HG02759 (cell line): ENCODE data around the gene ADK.
"Not testable (repeated sequence)": the region's sequence is repeated elsewhere in the genome, so short reads cannot be mapped to it uniquely, and the experiment has no call there.

Experiments used
- ATAC-seq: cut with Tn5 transposase; IDR thresholded peaks from one replicate; pipeline ENCODE4 v1.9.1; 2021; ENCODE audit warnings: mild to moderate bottlenecking, moderate library complexity; ENCODE audit not compliant: unreplicated experiment

ADK gene

GRCh38 chr10:74337330-74338016 lies 186.5 kb downstream of the ADK start:
- no peak for ATAC-seq

- no peak for ATAC-seq
These were observed 192.0 kb downstream of the ADK start for GRCh38 chr10:74342991-74343390.

GRCh38 chr10:74343804-74344203 lies 192.8 kb downstream of the ADK start:
- no peak for ATAC-seq

GRCh38 chr10:74344306-74344705 lies 193.3 kb downstream of the ADK start:
- ATAC-seq, result no peak

- no peak for ATAC-seq
These were observed 196.5 kb downstream of the ADK start for GRCh38 chr10:74347522-74347921.

- not testable (repeated sequence) for ATAC-seq
These were observed 202.0 kb downstream of the ADK start for GRCh38 chr10:74353021-74353420.

- no peak for ATAC-seq
These were observed 210.7 kb downstream of the ADK start for GRCh38 chr10:74361678-74362077.

- ATAC-seq, result no peak
These were observed 212.7 kb downstream of the ADK start for GRCh38 chr10:74363727-74364126.

GRCh38 chr10:74365109-74365508 lies 214.1 kb downstream of the ADK start:
- no peak for ATAC-seq

GRCh38 chr10:74371696-74372095 lies 220.7 kb downstream of the ADK start:
- ATAC-seq, result no peak

GRCh38 chr10:74373059-74373458 lies 222.0 kb downstream of the ADK start:
- no peak for ATAC-seq

GRCh38 chr10:74377476-74377875 lies 226.5 kb downstream of the ADK start:
- no peak for ATAC-seq

GRCh38 chr10:74379474-74379873 lies 228.5 kb downstream of the ADK start:
- ATAC-seq, result no peak

- no peak for ATAC-seq
These were observed 229.8 kb downstream of the ADK start for GRCh38 chr10:74380795-74381194.

- no peak for ATAC-seq
These were observed 230.4 kb downstream of the ADK start for GRCh38 chr10:74381291-74381853.

GRCh38 chr10:74382663-74383062 lies 231.6 kb downstream of the ADK start:
- no peak for ATAC-seq

- no peak for ATAC-seq
These were observed 232.6 kb downstream of the ADK start for GRCh38 chr10:74383642-74384041.

GRCh38 chr10:74384615-74385183 lies 233.7 kb downstream of the ADK start:
- no peak for ATAC-seq

GRCh38 chr10:74388801-74389200 lies 237.8 kb downstream of the ADK start:
- no peak for ATAC-seq

GRCh38 chr10:74391786-74392185 lies 240.8 kb downstream of the ADK start:
- ATAC-seq, result no peak

- no peak for ATAC-seq
These were observed 243.5 kb downstream of the ADK start for GRCh38 chr10:74394416-74394969.

GRCh38 chr10:74400186-74400585 lies 249.2 kb downstream of the ADK start:
- ATAC-seq, result no peak
